Uterus (tissue), 2 donors: ENCODE measurements around the gene RGS6.

Experiments
- CTCF ChIP-seq, 4 experiments: fragments of 200-600 bp in 2 of 4; fragments of 450-650 bp in 2 of 4; sonication (generic) in 2 of 4; IDR thresholded peaks; one replicate each; pipeline ENCODE4 v1.5.1; 2016 to 2019; ENCODE audit warnings: antibody characterized with exemption in 4 of 4, mild to moderate bottlenecking in 2 of 4, moderate library complexity in 1 of 4
- POLR2A ChIP-seq, 2 donors: fragments of 450-650 bp; IDR thresholded peaks; one replicate each; pipeline ENCODE4 v1.6.1; 2016; ENCODE audit warnings: antibody characterized with exemption in 2 of 2, mild to moderate bottlenecking in 1 of 2, moderate library complexity in 1 of 2

GRCh38 chr14:72604133-72604532, 671.9 kb downstream of the RGS6 start:
- no peak for TF ChIP-seq CTCF (IDR thresholded peaks at IDR 0.05)
- no peak for TF ChIP-seq POLR2A (IDR thresholded peaks at IDR 0.05)
